ENCODE data around the gene SH2D4B. TPM values are rescaled to one million over a fixed set of nuclear protein-coding genes. Genes with fewer than 3 reads are reported as not detected.

The SH2D4B gene
- total RNA-seq, 4 donors from 2014 or later, result 0.18 to 0.23 TPM; not detected in 2

DNA sequence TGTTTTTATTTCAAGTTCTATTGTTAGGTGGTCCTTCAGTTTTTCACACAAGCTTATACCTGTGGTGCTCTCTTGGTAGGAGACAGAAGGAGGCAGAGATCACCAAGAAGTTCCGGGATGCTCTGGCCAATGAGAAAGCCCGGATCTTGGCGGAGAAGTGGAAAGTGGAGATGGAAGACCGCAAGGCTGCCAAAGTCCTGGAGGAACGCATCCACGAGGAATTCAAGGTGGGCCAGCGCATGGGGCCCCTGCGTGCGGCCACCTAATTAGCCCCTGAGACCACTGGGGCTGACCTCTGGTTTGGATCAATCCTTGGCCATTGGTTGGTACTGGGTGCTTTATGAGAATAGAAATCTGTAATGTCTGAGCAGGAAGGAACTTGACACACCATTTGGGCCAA is 33.6 kb downstream of the SH2D4B start:
- TF ChIP-seq POLR2AphosphoS5 (IDR thresholded peaks at IDR 0.05) (no peak), CTCF (IDR thresholded peaks at IDR 0.05) (no peak), EP300 (IDR thresholded peaks at IDR 0.05) (no peak)
- Histone ChIP-seq H3K4me3 (no peak overlapping the region), H3K27me3 (peaks cover 7% of the 10 kb centered on the region), H3K9me3 (no peaks in the 10 kb centered on the region), H3K36me3 (no peaks in the 10 kb centered on the region), H3K4me1 (no peaks in the 10 kb centered on the region), H3K27ac (no peak overlapping the region)
- peak in 1 of 2 donors; percentile 43 for DNase-seq (ENCODE audit: low spot score in 2 of 2)
- 96% methylated on average over 9 of the region's 9 CpGs for WGBS

DNA sequence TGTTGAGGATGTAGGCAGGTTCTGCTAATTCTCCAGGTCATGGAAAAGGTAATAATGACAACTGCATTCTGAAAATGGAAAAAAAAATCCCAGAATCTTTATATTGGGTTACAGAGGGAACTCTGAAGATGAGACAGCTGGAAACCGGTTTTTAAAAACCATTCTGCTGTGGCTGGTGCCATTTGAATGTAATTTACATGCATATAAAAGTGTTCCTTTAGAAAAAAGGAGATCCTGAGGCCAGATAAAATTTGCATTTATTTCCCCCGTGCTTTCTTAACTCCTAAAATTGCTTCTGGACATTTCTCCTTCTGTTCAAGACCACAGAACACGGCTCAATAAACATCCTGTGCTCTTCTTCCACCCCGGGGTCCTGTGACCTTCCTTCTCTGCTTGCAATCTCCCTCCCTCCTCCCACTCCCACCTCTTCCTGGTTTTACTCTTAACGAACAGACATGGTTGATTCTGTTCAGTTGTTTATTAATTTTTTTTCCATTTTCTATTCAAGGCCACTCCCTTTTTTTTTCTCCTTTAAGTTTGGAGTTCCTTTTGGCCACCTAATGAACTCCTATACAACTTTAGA is 41.6 kb downstream of the SH2D4B start:
- Histone ChIP-seq H3K4me1 (no peaks in the 10 kb centered on the region), H3K4me3 (no peak overlapping the region), H3K27me3 (no peaks in the 10 kb centered on the region), H3K27ac (no peak overlapping the region), H3K9me3 (no peaks in the 10 kb centered on the region), H3K36me3 (no peaks in the 10 kb centered on the region)
- TF ChIP-seq EP300 (IDR thresholded peaks at IDR 0.05), result no peak
- no peak for TF ChIP-seq CTCF (IDR thresholded peaks at IDR 0.05)
- no peak for TF ChIP-seq POLR2AphosphoS5 (IDR thresholded peaks at IDR 0.05)
- no peak for TF ChIP-seq POLR2A (IDR thresholded peaks at IDR 0.05)
- DNase-seq (ENCODE audit: low spot score in 2 of 2), result peak in 1 of 2 donors; percentile 12
- WGBS, result 39% methylated on average over 5 of the region's 5 CpGs

DNA sequence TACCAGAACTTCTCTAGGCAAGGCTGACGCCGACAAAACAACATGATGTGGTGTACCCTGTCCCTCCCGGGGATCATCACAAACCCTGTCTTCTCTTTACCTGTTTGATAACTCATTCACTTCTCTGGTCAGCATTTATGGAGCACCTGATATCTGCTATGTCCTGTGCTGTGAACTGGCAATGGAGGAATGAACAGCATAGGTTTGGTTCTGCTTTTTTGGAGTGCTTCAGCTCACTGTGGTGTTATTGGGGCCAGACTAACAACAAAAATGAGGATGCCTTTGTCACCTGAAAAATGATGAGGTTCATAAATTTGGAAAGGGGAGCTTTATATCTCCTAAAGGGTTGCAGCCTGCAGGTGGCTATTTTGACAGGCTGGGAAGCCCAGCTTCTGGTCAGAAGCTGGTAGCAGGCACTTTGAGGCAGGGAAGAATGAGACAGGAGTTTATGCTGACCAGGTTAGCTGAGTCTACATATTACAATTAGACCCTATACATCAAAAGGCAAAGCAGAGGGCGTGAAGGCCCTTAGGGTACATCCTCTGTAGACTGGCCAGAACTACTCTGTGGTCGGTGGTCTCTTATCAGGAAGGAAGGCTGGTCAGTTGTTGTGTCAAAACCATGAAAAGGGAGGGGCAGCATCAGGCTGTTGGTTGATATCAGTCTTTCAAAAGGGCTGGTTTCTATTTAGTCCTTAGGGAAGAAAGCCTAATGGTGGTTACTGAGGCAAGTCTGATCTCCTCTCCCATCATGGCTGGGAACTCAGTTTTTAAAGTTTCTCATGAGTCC is 42.3 kb downstream of the SH2D4B start:
- WGBS, result 82% methylated on average over 5 of the region's 5 CpGs
- Histone ChIP-seq H3K36me3 (no peaks in the 10 kb centered on the region), H3K4me1 (no peaks in the 10 kb centered on the region), H3K27me3 (no peaks in the 10 kb centered on the region), H3K9me3 (no peaks in the 10 kb centered on the region), H3K4me3 (no peak overlapping the region), H3K27ac (no peak overlapping the region)
- TF ChIP-seq CTCF (IDR thresholded peaks at IDR 0.05) (no peak), POLR2A (IDR thresholded peaks at IDR 0.05) (no peak), EP300 (IDR thresholded peaks at IDR 0.05) (no peak), POLR2AphosphoS5 (IDR thresholded peaks at IDR 0.05) (no peak)
- DNase-seq (ENCODE audit: low spot score in 2 of 2), result peak in 1 of 2 donors; percentile 13

DNA sequence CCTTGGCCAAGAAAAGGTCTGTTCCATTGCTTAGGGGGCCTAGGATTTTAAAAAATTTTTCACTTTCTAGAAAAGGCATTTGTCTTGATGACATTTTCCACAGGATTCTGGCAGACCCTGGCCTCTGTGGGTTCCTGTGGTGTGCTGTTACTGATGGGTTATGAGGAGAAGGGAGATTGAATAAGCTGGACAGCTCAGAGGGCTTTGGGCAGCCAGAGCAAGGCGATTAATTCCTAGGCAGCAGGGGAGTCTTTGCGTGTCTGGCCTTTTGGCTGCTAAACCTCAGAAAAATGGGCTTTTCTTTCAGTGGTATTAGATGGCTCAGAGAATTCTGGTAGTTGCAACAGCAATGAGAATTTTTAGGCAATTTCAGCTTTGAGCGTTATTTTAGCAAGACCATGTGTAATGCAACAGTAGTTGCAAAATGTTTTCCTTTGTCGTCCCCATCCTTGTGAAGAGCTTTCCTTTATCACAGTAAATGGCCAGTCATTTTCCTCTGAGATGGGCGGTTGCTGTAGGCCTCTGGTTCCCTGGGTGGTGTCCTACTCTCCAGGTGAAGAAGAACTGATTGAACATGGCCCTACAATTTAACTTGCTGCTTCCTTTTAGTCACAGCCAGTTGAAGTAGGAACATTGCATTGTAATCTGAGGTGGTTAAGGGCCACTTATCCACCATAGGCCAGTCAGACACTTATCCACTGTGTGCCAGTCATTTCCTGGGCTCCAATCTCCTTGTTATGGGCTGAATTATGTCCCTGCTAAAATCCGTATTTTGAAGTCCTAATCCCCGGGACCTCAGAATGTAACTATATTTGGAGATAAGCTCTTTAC is 43.2 kb downstream of the SH2D4B start:
- TF ChIP-seq POLR2A (IDR thresholded peaks at IDR 0.05) (no peak), CTCF (IDR thresholded peaks at IDR 0.05) (no peak), POLR2AphosphoS5 (IDR thresholded peaks at IDR 0.05) (no peak), EP300 (IDR thresholded peaks at IDR 0.05) (no peak)
- no peaks in the 10 kb centered on the region for H3K27me3 ChIP-seq
- no peaks in the 10 kb centered on the region for H3K36me3 ChIP-seq
- peak in 1 of 2 donors; percentile 43 for DNase-seq (ENCODE audit: low spot score in 2 of 2)
- 85% methylated on average over 7 of the region's 7 CpGs for WGBS
- H3K27ac ChIP-seq, result no peak overlapping the region
- no peak overlapping the region for H3K4me3 ChIP-seq
- H3K9me3 ChIP-seq, result no peaks in the 10 kb centered on the region
- H3K4me1 ChIP-seq, result no peaks in the 10 kb centered on the region

GRCh38 chr10:80581469-80581835 is 43.8 kb downstream of the SH2D4B start:
- WGBS, result 69% methylated on average over 5 of the region's 5 CpGs
- peak in 1 of 2 donors; percentile 26 for DNase-seq (ENCODE audit: low spot score in 2 of 2)
- TF ChIP-seq CTCF (IDR thresholded peaks at IDR 0.05) (no peak), POLR2A (IDR thresholded peaks at IDR 0.05) (no peak), EP300 (IDR thresholded peaks at IDR 0.05) (no peak), POLR2AphosphoS5 (IDR thresholded peaks at IDR 0.05) (no peak)
- Histone ChIP-seq H3K27ac (no peak overlapping the region), H3K4me3 (no peak overlapping the region), H3K27me3 (no peaks in the 10 kb centered on the region), H3K4me1 (no peaks in the 10 kb centered on the region), H3K9me3 (no peaks in the 10 kb centered on the region), H3K36me3 (no peaks in the 10 kb centered on the region)
